Immature natural killer cell (primary cell): ENCODE data around the gene KLK4. TPM values are rescaled to one million over a fixed set of nuclear protein-coding genes. Genes with fewer than 3 reads are reported as not detected.

Source experiments
- DNase-seq, 3 donors: peaks; one replicate each; pipeline ENCODE4 v3.0.0; 2022; ENCODE audit warnings: mixed read lengths in 1 of 3
- H3K27ac Mint-ChIP-seq, 6 donors: one replicate each; pipeline ENCODE4 v1.8.0; 2020; ENCODE audit warnings: mixed read lengths in 6 of 6, mild to moderate bottlenecking in 5 of 6, inconsistent platforms in 4 of 6, moderate library complexity in 3 of 6
- H3K27me3 Mint-ChIP-seq, 3 donors: one replicate each; pipeline ENCODE4 v1.8.0; 2020 to 2021; ENCODE audit warnings: low read depth in 3 of 3, mild to moderate bottlenecking in 3 of 3, mixed read lengths in 3 of 3, moderate library complexity in 3 of 3, inconsistent platforms in 1 of 3
- H3K36me3 Mint-ChIP-seq, 3 donors: one replicate each; pipeline ENCODE4 v1.8.0; 2020; ENCODE audit warnings: mixed read lengths in 3 of 3, inconsistent platforms in 2 of 3, mild to moderate bottlenecking in 2 of 3
- H3K4me1 Mint-ChIP-seq, 2 donors: one replicate each; pipeline ENCODE4 v1.8.0; 2020; ENCODE audit warnings: inconsistent platforms in 2 of 2, mild to moderate bottlenecking in 2 of 2, mixed read lengths in 2 of 2, moderate library complexity in 1 of 2
- H3K4me3 Mint-ChIP-seq, 5 donors: one replicate each; pipeline ENCODE4 v1.8.0; 2020; ENCODE audit warnings: mild to moderate bottlenecking in 5 of 5, mixed read lengths in 5 of 5, inconsistent platforms in 3 of 5, moderate library complexity in 3 of 5
- H3K9me3 Mint-ChIP-seq, 6 donors: one replicate each; pipeline ENCODE4 v1.8.0; 2020; ENCODE audit warnings: mild to moderate bottlenecking in 6 of 6, mixed read lengths in 6 of 6, inconsistent platforms in 4 of 6, moderate library complexity in 3 of 6
- polyA plus RNA-seq, 3 donors: library from polyadenylated mRNA; unstranded; fragments of 300-500 nt; fragmentation: Illumina TruSeq; gene quantifications; one replicate each; pipeline ENCODE4 v1.2.3, GENCODE V29; 2021

Gene KLK4
- polyA plus RNA-seq, 3 donors from 2014 or later: not detected

DNA sequence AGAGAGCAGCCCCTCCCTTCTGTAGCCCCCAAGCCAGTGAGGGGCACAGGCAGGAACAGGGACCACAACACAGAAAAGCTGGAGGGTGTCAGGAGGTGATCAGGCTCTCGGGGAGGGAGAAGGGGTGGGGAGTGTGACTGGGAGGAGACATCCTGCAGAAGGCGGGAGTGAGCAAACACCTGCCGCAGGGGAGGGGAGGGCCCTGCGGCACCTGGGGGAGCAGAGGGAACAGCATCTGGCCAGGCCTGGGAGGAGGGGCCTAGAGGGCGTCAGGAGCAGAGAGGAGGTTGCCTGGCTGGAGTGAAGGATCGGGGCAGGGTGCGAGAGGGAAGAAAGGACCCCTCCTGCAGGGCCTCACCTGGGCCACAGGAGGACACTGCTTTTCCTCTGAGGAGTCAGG is 52.3 kb downstream of the KLK4 start:
- Mint-ChIP-seq H3K4me3 (no peak overlapping the region), H3K27me3 (peaks cover 8 to 13% (median 10%) of the 10 kb centered on the region in 3 donors), H3K9me3 (no peaks in the 10 kb centered on the region), H3K36me3 (peaks cover 0 to 4% (median 0%) of the 10 kb centered on the region in 3 donors), H3K4me1 (no peaks in the 10 kb centered on the region), H3K27ac (no peak overlapping the region)
- no peak for DNase-seq

DNA sequence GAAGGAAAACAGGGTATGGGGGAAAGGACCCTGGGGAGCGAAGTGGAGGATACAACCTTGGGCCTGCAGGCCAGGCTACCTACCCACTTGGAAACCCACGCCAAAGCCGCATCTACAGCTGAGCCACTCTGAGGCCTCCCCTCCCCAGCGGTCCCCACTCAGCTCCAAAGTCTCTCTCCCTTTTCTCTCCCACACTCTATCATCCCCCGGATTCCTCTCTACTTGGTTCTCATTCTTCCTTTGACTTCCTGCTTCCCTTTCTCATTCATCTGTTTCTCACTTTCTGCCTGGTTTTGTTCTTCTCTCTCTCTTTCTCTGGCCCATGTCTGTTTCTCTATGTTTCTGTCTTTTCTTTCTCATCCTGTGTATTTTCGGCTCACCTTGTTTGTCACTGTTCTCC is 53.8 kb downstream of the KLK4 start:
- H3K4me3 Mint-ChIP-seq: no peak overlapping the region
- no peaks in the 10 kb centered on the region for H3K9me3 Mint-ChIP-seq
- peaks cover 7 to 17% (median 8%) of the 10 kb centered on the region in 3 donors for H3K27me3 Mint-ChIP-seq
- no peak for DNase-seq
- H3K27ac Mint-ChIP-seq: no peak overlapping the region
- H3K4me1 Mint-ChIP-seq: no peaks in the 10 kb centered on the region
- peaks cover 0 to 4% (median 0%) of the 10 kb centered on the region in 3 donors for H3K36me3 Mint-ChIP-seq

Other genes with a start within 250 kb of the KLK4 start
- not detected for gene SHANK1, start 191.6 kb downstream of the KLK4 start, polyA plus RNA-seq
- 1 to 10 TPM; 1.4 to 4.6 (median 4.2) TPM for gene CLEC11A, start 188.0 kb downstream of the KLK4 start, polyA plus RNA-seq
- gene GPR32, start 140.9 kb downstream of the KLK4 start, polyA plus RNA-seq: not detected
- gene ACP4, start 121.0 kb downstream of the KLK4 start, polyA plus RNA-seq: not detected
- gene KLK1, start 87.6 kb downstream of the KLK4 start, polyA plus RNA-seq: not detected
- not detected for gene KLK15, start 77.8 kb downstream of the KLK4 start, polyA plus RNA-seq
- gene KLK3, start 56.5 kb downstream of the KLK4 start, polyA plus RNA-seq: not detected
- not detected for gene KLK2, start 38.0 kb downstream of the KLK4 start, polyA plus RNA-seq
- not detected for gene KLK5, start 41.6 kb upstream of the KLK4 start, polyA plus RNA-seq
- not detected for gene KLK6, start 58.2 kb upstream of the KLK4 start, polyA plus RNA-seq
- gene KLK7, start 72.5 kb upstream of the KLK4 start, polyA plus RNA-seq: not detected
- gene KLK8, start 90.2 kb upstream of the KLK4 start, polyA plus RNA-seq: not detected
- gene KLK10, start 108.3 kb upstream of the KLK4 start, polyA plus RNA-seq: not detected
- not detected for gene KLK11, start 115.2 kb upstream of the KLK4 start, polyA plus RNA-seq
- gene KLK12, start 123.6 kb upstream of the KLK4 start, polyA plus RNA-seq: not detected
- gene KLK13, start 153.7 kb upstream of the KLK4 start, polyA plus RNA-seq: not detected
- gene KLK14, start 171.5 kb upstream of the KLK4 start, polyA plus RNA-seq: not detected
- gene CTU1, start 197.0 kb upstream of the KLK4 start, polyA plus RNA-seq: 1 to 10 TPM; 2.0 to 5.6 (median 5.0) TPM
- 10 to 100 TPM in 2 of 3 donors, 1 to 10 TPM in 1; 6.2 to 16.8 (median 11.3) TPM for gene SIGLEC9, start 213.5 kb upstream of the KLK4 start, polyA plus RNA-seq
- 100 to 1,000 TPM; 108 to 213 (median 129) TPM for gene SIGLEC7, start 230.9 kb upstream of the KLK4 start, polyA plus RNA-seq